Thyroid gland (tissue), 4 donors: ENCODE results near the gene SLC5A12.

Experiments
- CTCF ChIP-seq, 6 experiments: fragments of 200-600 bp in 3 of 6; fragments of 450-650 bp in 3 of 6; sonication (generic) in 3 of 6; IDR thresholded peaks; one replicate each; pipeline ENCODE4 v1.5.1; 2016 to 2019; ENCODE audit warnings: antibody characterized with exemption in 6 of 6, mild to moderate bottlenecking in 2 of 6, inconsistent platforms in 1 of 6, moderate library complexity in 1 of 6
- POLR2A ChIP-seq, 2 donors: fragments of 450-650 bp; IDR thresholded peaks; one replicate each; pipeline ENCODE4 v1.6.1; 2017; ENCODE audit warnings: antibody characterized with exemption in 2 of 2, mild to moderate bottlenecking in 2 of 2, moderate library complexity in 1 of 2

DNA sequence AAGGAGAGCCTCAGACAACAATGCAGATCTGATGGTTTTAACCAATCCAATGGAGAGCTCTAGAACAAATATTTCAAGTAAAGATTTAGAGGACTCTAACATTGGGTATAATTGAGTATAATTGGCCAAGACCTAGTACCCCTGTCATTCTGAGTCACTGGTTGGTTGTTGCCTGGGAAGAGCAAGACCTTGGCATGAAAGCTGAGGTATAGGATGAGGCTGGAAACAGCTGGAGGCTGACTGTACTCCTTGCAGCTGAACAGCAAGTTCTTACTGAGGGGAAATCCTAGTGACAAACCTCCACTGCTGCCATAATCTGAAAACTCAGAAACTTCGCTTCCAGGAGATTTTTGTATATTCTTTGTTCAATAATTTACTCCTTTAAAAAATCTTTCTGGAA, 95.5 kb downstream of the SLC5A12 start:
- TF ChIP-seq CTCF (IDR thresholded peaks at IDR 0.05) (no peak), POLR2A (IDR thresholded peaks at IDR 0.05) (no peak)
